GM12875 (cell line): Measurements from ENCODE around the gene VEPH1.

Source experiments
- H3K4me3 ChIP-seq: one replicate; pipeline ENCODE4 v1.5.1; 2011; ENCODE audit warnings: low read depth, low read length, control low read depth
- TF ChIP-seq, protein P1 (sequence below): IDR thresholded peaks from 2 replicates; pipeline ENCODE4 v1.5.1; 2011; ENCODE audit warnings: low read depth, mild to moderate bottlenecking, control low read depth, inconsistent platforms, low read length, moderate library complexity, borderline replicate concordance; ENCODE audit not compliant: insufficient read depth

Gene VEPH1

DNA sequence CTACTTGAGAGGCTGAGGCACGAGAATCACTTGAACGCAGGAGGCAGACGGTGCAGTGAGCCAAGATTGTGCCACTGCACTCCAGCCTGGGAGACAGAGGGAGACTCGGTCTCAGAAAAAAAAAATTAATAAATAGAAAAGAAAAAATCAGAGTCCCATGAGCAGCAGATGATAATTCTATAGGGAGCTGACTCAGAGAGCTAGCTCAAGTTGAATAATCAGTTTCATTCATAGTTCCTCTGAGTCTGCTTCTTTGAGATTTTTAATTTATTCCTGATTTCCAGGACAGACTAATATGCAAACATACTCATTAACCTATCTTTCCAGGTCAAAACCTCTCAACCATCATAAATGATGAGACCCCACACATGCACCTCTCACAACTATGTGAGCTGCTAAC lies 121.6 kb downstream of the VEPH1 start:
- no peak overlapping the region for H3K4me3 ChIP-seq
- TF ChIP-seq, protein P1, sequence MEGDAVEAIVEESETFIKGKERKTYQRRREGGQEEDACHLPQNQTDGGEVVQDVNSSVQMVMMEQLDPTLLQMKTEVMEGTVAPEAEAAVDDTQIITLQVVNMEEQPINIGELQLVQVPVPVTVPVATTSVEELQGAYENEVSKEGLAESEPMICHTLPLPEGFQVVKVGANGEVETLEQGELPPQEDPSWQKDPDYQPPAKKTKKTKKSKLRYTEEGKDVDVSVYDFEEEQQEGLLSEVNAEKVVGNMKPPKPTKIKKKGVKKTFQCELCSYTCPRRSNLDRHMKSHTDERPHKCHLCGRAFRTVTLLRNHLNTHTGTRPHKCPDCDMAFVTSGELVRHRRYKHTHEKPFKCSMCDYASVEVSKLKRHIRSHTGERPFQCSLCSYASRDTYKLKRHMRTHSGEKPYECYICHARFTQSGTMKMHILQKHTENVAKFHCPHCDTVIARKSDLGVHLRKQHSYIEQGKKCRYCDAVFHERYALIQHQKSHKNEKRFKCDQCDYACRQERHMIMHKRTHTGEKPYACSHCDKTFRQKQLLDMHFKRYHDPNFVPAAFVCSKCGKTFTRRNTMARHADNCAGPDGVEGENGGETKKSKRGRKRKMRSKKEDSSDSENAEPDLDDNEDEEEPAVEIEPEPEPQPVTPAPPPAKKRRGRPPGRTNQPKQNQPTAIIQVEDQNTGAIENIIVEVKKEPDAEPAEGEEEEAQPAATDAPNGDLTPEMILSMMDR, result no peak

DNA sequence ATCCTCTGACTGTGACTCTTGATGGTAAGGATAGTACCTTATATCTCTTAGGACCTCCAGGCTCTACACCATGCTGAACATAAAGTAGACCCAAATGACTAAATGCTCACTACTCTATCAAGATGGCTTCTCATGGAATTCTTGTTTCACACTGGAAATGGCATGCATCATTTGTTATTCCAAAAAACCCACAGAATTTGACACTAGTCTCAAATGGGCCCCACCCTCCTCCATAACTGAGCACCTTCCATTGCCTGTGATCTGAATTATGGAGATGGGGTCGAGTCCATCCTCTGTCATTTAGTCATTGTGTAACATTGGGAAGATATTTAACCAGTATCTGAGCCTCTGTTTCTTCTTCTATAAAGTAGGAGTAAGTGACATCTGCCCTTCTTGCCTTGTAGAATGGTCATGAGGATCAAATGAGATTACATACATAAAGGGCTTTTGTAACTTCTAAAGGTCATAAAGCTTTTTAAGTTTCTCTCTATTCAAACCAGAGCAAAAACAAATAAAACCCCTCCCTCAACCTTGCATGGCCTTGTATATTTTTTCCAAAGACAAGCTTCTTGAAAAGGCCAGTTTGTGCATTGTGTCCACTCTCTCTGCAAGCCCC lies 123.6 kb downstream of the VEPH1 start:
- no peak overlapping the region for H3K4me3 ChIP-seq
- TF ChIP-seq, protein P1, result no peak

DNA sequence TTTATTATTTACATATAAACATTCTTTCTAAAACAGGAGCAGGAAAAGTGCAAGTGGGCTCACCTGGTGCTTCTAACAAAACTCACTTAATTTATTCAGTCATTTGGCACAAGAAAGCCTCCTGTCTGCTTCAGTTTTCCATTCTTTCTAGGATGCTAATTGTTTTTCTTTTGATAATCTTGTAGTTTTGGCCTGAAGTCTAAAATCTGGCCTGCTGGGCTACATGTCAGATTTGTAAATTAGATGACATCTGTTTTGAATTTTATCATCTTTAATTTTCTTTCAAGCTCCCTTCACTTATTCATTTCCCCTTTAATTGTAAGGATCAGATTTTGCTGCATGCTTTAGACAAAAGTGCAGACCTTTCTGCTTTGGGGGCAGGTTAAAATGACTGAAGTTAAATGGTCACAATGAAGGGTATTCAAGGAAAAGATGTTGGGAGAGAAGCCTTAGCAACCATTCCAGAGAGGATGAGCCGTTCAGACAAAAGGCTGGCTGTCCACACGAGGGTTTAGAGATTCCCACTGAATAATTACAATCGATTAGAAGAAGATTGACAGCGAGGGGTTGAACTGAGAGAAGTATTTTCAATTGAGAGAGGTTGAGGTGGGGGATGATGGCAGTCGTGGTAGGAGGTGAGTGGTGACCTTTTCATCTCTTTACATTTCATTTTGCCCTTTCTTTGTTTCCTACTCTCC lies 126.5 kb downstream of the VEPH1 start:
- no peak overlapping the region for H3K4me3 ChIP-seq
- TF ChIP-seq, protein P1, result no peak

DNA sequence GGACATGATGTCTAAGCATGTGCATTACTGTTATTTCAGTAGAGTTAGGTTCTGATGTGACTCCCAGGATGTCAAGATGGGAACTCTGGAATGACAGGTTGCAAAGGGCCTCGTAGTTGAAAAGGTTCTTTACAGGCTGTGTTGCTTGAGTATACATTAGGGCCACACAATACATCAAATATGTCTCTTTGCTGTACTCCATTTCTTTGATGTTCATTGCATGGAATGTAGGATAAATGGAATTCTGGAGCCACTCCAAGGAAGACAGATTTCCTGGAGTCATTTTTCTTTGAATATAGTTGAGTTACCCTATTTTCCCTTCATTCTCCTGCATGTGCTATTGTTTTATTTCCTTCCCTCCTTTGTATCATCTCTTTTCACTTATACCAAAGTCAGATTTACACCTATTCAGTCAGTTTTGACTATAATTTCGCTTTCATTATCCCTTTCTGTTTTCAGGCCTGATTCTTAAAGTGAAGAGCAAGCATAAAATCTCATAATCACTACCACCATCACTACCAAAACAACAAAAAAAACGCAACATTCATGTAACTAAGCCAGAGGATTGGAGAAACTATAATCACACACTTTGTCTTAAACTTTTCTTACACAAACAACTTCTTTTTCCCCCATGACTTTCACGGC lies 127.8 kb downstream of the VEPH1 start:
- TF ChIP-seq, protein P1, result no peak
- H3K4me3 ChIP-seq, result no peak overlapping the region

DNA sequence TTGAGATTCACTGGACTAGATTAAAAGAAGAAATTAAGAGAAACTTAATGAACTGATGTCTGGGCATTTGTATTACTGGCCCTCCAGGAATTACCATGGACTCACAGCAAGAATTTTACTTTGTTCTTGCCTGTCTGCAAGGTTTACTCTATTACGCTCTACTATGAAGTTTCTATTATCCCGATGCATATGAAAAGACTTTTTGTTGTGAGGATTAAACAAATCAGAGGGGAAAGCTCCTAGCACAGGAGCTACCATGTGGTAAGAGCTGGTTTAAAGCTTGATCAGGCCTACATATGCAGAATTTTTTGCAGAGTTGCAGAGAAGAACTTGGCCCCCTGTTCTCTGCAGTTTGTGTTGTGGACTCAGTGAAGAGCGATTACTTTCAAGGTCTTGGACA lies 128.3 kb downstream of the VEPH1 start:
- H3K4me3 ChIP-seq, result no peak overlapping the region
- TF ChIP-seq, protein P1, result no peak

DNA sequence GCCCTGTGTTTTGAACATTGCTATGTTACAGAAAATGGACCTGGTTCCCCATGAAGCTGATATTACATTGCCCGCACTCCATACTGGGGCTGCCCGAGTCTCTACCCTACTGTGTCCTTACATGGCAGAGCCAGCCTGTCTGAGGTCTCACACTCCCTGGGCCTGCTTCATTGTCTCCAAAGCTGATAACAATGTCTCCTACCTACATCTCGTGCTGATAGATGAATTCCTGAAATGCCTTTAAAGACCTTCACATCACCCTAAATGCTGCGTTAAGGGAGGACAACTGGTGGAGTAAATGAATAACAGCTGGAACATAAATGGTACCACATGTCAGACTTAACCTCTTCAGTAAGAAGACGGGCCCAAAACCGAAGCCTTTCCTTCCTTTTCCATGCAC lies 129.4 kb downstream of the VEPH1 start:
- no peak overlapping the region for H3K4me3 ChIP-seq
- TF ChIP-seq, protein P1, result no peak
